OCI-M2 (cell line): ENCODE measurements around the gene XRCC2.
"Not testable (repeated sequence)": the region's sequence is repeated elsewhere in the genome, so short reads cannot be mapped to it uniquely, and the experiment has no call there.

Source experiments
- DNase-seq: peaks from one replicate; lab custom pipeline; 2025; ENCODE audit not compliant: unreplicated experiment; lab: John Stamatoyannopoulos, UW

The XRCC2 gene

GRCh38 chr7:152675759-152676636, at the start of gene XRCC2:
Gene XRCC2 (minus strand): TSS chr7:152676141. CDS start chr7:152676079, 62 bp downstream.
- peak; percentile 95 for DNase-seq

GRCh38 chr7:152723364-152723763, 47.4 kb upstream of the XRCC2 start:
- DNase-seq = no peak

- not testable (repeated sequence) for DNase-seq
Measured at GRCh38 chr7:152712412-152713042, 36.6 kb upstream of the XRCC2 start.

- no peak for DNase-seq
Measured at GRCh38 chr7:152711444-152711944, 35.6 kb upstream of the XRCC2 start.

- DNase-seq = no peak
Measured at GRCh38 chr7:152710153-152710442, 34.2 kb upstream of the XRCC2 start.

GRCh38 chr7:152709287-152710152, 33.6 kb upstream of the XRCC2 start:
- DNase-seq = no peak

GRCh38 chr7:152704796-152705384, 28.9 kb upstream of the XRCC2 start:
- no peak for DNase-seq

GRCh38 chr7:152699079-152699478, 23.1 kb upstream of the XRCC2 start:
- no peak for DNase-seq

GRCh38 chr7:152697268-152697974, 21.5 kb upstream of the XRCC2 start:
- not testable (repeated sequence) for DNase-seq

GRCh38 chr7:152692196-152692595, 16.3 kb upstream of the XRCC2 start:
- DNase-seq = not testable (repeated sequence)

- DNase-seq = no peak
Measured at GRCh38 chr7:152683297-152683696, 7.4 kb upstream of the XRCC2 start.

GRCh38 chr7:152677808-152678670, 2.1 kb upstream of the XRCC2 start:
- DNase-seq = no peak

- no peak for DNase-seq
Measured at GRCh38 chr7:152674860-152675758, 832 bp downstream of the XRCC2 start.

GRCh38 chr7:152673897-152674296, 2.0 kb downstream of the XRCC2 start:
- no peak for DNase-seq

- DNase-seq = no peak
Measured at GRCh38 chr7:152672626-152673025, 3.3 kb downstream of the XRCC2 start.

GRCh38 chr7:152669758-152670157, 6.2 kb downstream of the XRCC2 start:
- DNase-seq = no peak

- DNase-seq = no peak
Measured at GRCh38 chr7:152668975-152669374, 7.0 kb downstream of the XRCC2 start.

- no peak for DNase-seq
Measured at GRCh38 chr7:152667958-152668357, 8.0 kb downstream of the XRCC2 start.
